HCT116 (cell line): ENCODE data around the gene BSN. TPM values are rescaled to one million over a fixed set of nuclear protein-coding genes. Genes with fewer than 3 reads are reported as not detected.

Source experiments
- ATAC-seq: fragments of 200-7000 bp; cut with Tn5 transposase; 2 replicates; pipeline ENCODE4 v1.9.1; 2020; ENCODE audit warnings: mild to moderate bottlenecking, moderate library complexity
- BruUV-seq: library from RNA; stranded (reverse); fragments of 400-500 nt; replicated peaks from 2 replicates; lab custom pipeline; 2021; lab: Mats Ljungman, UMichigan
- CTCF ChIA-PET: fragments of 300-600 bp; sonication (Branson Sonifier 250); formaldehyde crosslinking; loops from one replicate; lab custom pipeline; 2021; ENCODE audit warnings: antibody characterized with exemption; lab: Charles Lee
- POLR2A ChIA-PET: fragments of 300-600, 350-600 bp; sonication (Branson Sonifier 250); formaldehyde crosslinking; loops from one replicate; lab custom pipeline; 2021; ENCODE audit warnings: antibody characterized with exemption; lab: Charles Lee
- RAD21 ChIA-PET, 2 experiments: fragments of 300-600 bp; sonication (Branson Sonifier 250); formaldehyde crosslinking; loops; one replicate each; lab custom pipeline; 2023; ENCODE audit warnings: low total read pairs in 2 of 2; ENCODE audit not compliant: uncharacterized antibody in 2 of 2, unreplicated experiment in 2 of 2, low non-redundant PET in 1 of 2; lab: Charles Lee
- DNase-seq: peaks from one replicate; pipeline ENCODE4 v3.0.0-alpha.2; 2010; ENCODE audit warnings: low read depth, low spot score
- H2AFZ ChIP-seq: fragments of 200-600 bp; shearing (Covaris generic), sonication (generic); 2 replicates; pipeline ENCODE4 v1.6.1; 2017; ENCODE audit warnings: low read depth, mixed run types, mixed read lengths, antibody characterized with exemption, low read length; ENCODE audit not compliant: poor library complexity, severe bottlenecking
- H3K27ac ChIP-seq: 2 replicates; pipeline ENCODE4 v1.5.1; 2012; ENCODE audit warnings: low read depth, low read length
- H3K27me3 ChIP-seq: fragments of 200-600 bp; sonication (generic); 2 replicates; pipeline ENCODE4 v1.6.1; 2016; ENCODE audit warnings: mixed run types, low read length, mixed read lengths; ENCODE audit not compliant: insufficient read depth
- H3K36me3 ChIP-seq, 2 experiments: fragments of 200-500 bp in 1 of 2; fragments of 200-600 bp in 1 of 2; sonication (Bioruptor generic) in 1 of 2; sonication (generic) in 1 of 2; 2 replicates each; pipeline versions ENCODE4 v1.5.1 to v1.6.1; 2014 to 2016; ENCODE audit warnings: low read length in 2 of 2, inconsistent platforms in 1 of 2, mixed read lengths in 1 of 2, mixed run types in 1 of 2; ENCODE audit not compliant: insufficient read depth in 2 of 2, control insufficient read depth in 1 of 2
- H3K4me1 ChIP-seq, 2 experiments: fragments of 200-600 bp in 1 of 2; sonication (generic) in 1 of 2; 2 replicates each; pipeline versions ENCODE4 v1.5.1 to v1.6.1; 2012 to 2017; ENCODE audit warnings: low read length in 2 of 2, inconsistent platforms in 1 of 2, mild to moderate bottlenecking in 1 of 2, mixed read lengths in 1 of 2, mixed run types in 1 of 2, moderate library complexity in 1 of 2; ENCODE audit not compliant: insufficient read depth in 2 of 2, control insufficient read depth in 1 of 2
- H3K4me2 ChIP-seq: fragments of 200-600 bp; sonication (generic); 2 replicates; pipeline ENCODE4 v1.6.1; 2017; ENCODE audit warnings: mixed run types, low read length, mixed read lengths
- H3K4me3 ChIP-seq, 2 experiments: fragments of 200-600 bp in 1 of 2; sonication (generic) in 1 of 2; replicated peaks in 1 of 2; 2 replicates each; pipeline ENCODE4 v1.5.1; 2011 to 2016; ENCODE audit warnings: low read length in 2 of 2, control low read depth in 1 of 2, low read depth in 1 of 2, mild to moderate bottlenecking in 1 of 2, mixed read lengths in 1 of 2, mixed run types in 1 of 2
- H3K79me2 ChIP-seq: fragments of 200-600 bp; sonication (generic); 2 replicates; pipeline ENCODE4 v1.6.1; 2017; ENCODE audit warnings: mild to moderate bottlenecking, mixed run types, low read length, moderate library complexity, mixed read lengths; ENCODE audit not compliant: insufficient read depth
- H3K9ac ChIP-seq: fragments of 200-600 bp; sonication (generic); 2 replicates; pipeline ENCODE4 v1.6.1; 2016; ENCODE audit warnings: low read length, mixed read lengths
- H3K9me2 ChIP-seq: fragments of 200-600 bp; sonication (generic), shearing (Covaris generic); 2 replicates; pipeline ENCODE4 v1.6.1; 2017; ENCODE audit warnings: mixed run types, mild to moderate bottlenecking, moderate library complexity; ENCODE audit not compliant: insufficient read depth
- H3K9me3 ChIP-seq, 2 experiments: fragments of 200-500 bp in 1 of 2; fragments of 200-600 bp in 1 of 2; sonication (Bioruptor generic) in 1 of 2; sonication (generic) in 1 of 2; 2 replicates each; pipeline ENCODE4 v1.6.1; 2014 to 2017; ENCODE audit warnings: low read length in 2 of 2, mixed read lengths in 2 of 2, inconsistent platforms in 1 of 2, low read depth in 1 of 2, mild to moderate bottlenecking in 1 of 2, mixed run types in 1 of 2, moderate library complexity in 1 of 2; ENCODE audit not compliant: control insufficient read depth in 1 of 2, insufficient read depth in 1 of 2
- H4K20me1 ChIP-seq: fragments of 200-600 bp; sonication (generic), shearing (Covaris generic); 2 replicates; pipeline ENCODE4 v1.6.1; 2017; ENCODE audit warnings: mixed run types, mild to moderate bottlenecking, moderate library complexity; ENCODE audit not compliant: insufficient read depth
- CEBPB ChIP-seq: IDR thresholded peaks from 2 replicates; pipeline ENCODE4 v1.6.1; 2012; ENCODE audit warnings: low read depth
- EGR1 ChIP-seq: IDR thresholded peaks from 2 replicates; pipeline ENCODE4 v1.6.1; 2012; ENCODE audit warnings: low read depth
- ELF1 ChIP-seq: IDR thresholded peaks from 2 replicates; pipeline ENCODE4 v1.6.1; 2012; ENCODE audit warnings: low read depth, borderline replicate concordance
- EZH2 ChIP-seq: fragments of 200-600 bp; sonication (generic); IDR thresholded peaks from 2 replicates; pipeline ENCODE4 v1.6.1; 2017; ENCODE audit warnings: antibody characterized with exemption, mixed run types
- EZH2phosphoT487 ChIP-seq: fragments of 200-600 bp; IDR thresholded peaks from 2 replicates; pipeline ENCODE4 v1.6.1; 2018; ENCODE audit warnings: antibody characterized with exemption, borderline replicate concordance
- POLR2A ChIP-seq: IDR thresholded peaks from 2 replicates; pipeline ENCODE4 v1.7.0; 2011; ENCODE audit warnings: borderline replicate concordance; ENCODE audit not compliant: insufficient read depth, insufficient read length; ENCODE audit errors: extremely low read depth
- POLR2AphosphoS5 ChIP-seq: IDR thresholded peaks from 2 replicates; pipeline ENCODE4 v1.6.1; 2011; ENCODE audit warnings: mild to moderate bottlenecking, low read depth, low read length, moderate library complexity
- SIN3A ChIP-seq: IDR thresholded peaks from 2 replicates; pipeline ENCODE4 v1.6.1; 2012; ENCODE audit warnings: low read depth
- SP1 ChIP-seq: IDR thresholded peaks from 2 replicates; pipeline ENCODE4 v1.6.1; 2012; ENCODE audit warnings: low read depth
- TCF7L2 ChIP-seq: IDR thresholded peaks from 2 replicates; pipeline ENCODE4 v1.7.0; 2011; ENCODE audit warnings: borderline replicate concordance, inconsistent platforms; ENCODE audit not compliant: insufficient read depth, insufficient read length; ENCODE audit errors: extremely low read depth
- YY1 ChIP-seq: IDR thresholded peaks from 2 replicates; pipeline ENCODE4 v1.6.1; 2011; ENCODE audit warnings: low read length, low read depth, moderate library complexity, mild to moderate bottlenecking; ENCODE audit not compliant: insufficient replicate concordance; ENCODE audit errors: extremely low read depth
- intact Hi-C: fragments of 100-400 bp; cut with micrococcal nuclease; formaldehyde crosslinking; loops from 2 replicates; pipeline ENCODE4 v1.10.0; 2022
- total RNA-seq: library from RNA; stranded (reverse); gene quantifications from one replicate; pipeline ENCODE4 v1.2.1, GENCODE V29; 2021; ENCODE audit not compliant: unreplicated experiment
- TF ChIP-seq, protein P1 (sequence below): IDR thresholded peaks from 2 replicates; pipeline ENCODE4 v1.6.1; 2012
- TF ChIP-seq, protein P2 (sequence below), 3 experiments: fragments of 200-600 bp in 1 of 3; sonication (generic) in 1 of 3; IDR thresholded peaks in 2 of 3; conservative IDR thresholded peaks in 1 of 3; 2 replicates each; pipeline ENCODE4 v1.5.1; 2012 to 2017; ENCODE audit warnings: low read depth in 2 of 3, low read length in 2 of 3, antibody characterized with exemption in 1 of 3, borderline replicate concordance in 1 of 3, control low read depth in 1 of 3, mild to moderate bottlenecking in 1 of 3, mixed read lengths in 1 of 3, mixed run types in 1 of 3, moderate library complexity in 1 of 3; ENCODE audit not compliant: insufficient read depth in 1 of 3

Gene BSN
- total RNA-seq, 1 experiment from 2014 or later, result 1.5 TPM

DNA sequence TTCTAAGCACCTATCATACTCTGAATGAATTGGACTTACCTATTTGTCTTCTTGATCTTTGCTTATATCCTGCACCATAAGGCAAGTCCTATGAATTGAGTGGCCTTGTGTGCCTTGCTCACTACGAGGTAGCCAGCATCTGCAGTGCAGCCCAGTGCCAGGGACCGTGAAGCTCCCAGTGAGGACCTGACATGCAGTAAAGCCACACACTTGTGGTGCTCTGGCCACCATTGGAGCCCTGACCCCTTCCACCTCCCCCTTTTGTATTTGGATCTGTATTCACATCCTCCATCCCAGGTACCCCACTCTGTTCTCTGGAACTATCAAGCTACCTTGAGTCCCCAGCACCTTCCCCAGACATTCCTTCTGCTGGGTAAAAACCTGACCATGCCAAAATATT is 52.1 kb downstream of the BSN start:
- DNase-seq (no peak), ATAC-seq (no peak)
- peaks cover 0 to 53% of the 10 kb centered on the region in 2 experiments; a peak in 3 of 4 replicates for H3K4me1 ChIP-seq
- H4K20me1 ChIP-seq, result no peaks in the 10 kb centered on the region
- no peaks in the 10 kb centered on the region for H3K79me2 ChIP-seq
- no peak overlapping the region for H2AFZ ChIP-seq
- no peak overlapping the region for H3K9ac ChIP-seq
- no peaks in the 10 kb centered on the region for H3K9me2 ChIP-seq
- CTCF ChIA-PET, result no interaction called here
- H3K27ac ChIP-seq, result no peak overlapping the region
- H3K36me3 ChIP-seq, result no peaks in the 10 kb centered on the region
- H3K27me3 ChIP-seq, result no peaks in the 10 kb centered on the region
- RAD21 ChIA-PET, result no interaction called here
- no peak overlapping the region for H3K4me3 ChIP-seq
- TF ChIP-seq EZH2phosphoT487 (no peak), EZH2 (no peak), TCF7L2 (no peak), SP1 (no peak), ELF1 (no peak), POLR2AphosphoS5 (no peak), SIN3A (no peak), EGR1 (no peak), POLR2A (no peak), YY1 (no peak), CEBPB (no peak)
- TF ChIP-seq, protein P1, sequence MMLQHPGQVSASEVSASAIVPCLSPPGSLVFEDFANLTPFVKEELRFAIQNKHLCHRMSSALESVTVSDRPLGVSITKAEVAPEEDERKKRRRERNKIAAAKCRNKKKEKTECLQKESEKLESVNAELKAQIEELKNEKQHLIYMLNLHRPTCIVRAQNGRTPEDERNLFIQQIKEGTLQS, result no peak
- TF ChIP-seq, protein P2, sequence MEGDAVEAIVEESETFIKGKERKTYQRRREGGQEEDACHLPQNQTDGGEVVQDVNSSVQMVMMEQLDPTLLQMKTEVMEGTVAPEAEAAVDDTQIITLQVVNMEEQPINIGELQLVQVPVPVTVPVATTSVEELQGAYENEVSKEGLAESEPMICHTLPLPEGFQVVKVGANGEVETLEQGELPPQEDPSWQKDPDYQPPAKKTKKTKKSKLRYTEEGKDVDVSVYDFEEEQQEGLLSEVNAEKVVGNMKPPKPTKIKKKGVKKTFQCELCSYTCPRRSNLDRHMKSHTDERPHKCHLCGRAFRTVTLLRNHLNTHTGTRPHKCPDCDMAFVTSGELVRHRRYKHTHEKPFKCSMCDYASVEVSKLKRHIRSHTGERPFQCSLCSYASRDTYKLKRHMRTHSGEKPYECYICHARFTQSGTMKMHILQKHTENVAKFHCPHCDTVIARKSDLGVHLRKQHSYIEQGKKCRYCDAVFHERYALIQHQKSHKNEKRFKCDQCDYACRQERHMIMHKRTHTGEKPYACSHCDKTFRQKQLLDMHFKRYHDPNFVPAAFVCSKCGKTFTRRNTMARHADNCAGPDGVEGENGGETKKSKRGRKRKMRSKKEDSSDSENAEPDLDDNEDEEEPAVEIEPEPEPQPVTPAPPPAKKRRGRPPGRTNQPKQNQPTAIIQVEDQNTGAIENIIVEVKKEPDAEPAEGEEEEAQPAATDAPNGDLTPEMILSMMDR (IDR thresholded peaks at IDR 0.05 in 2 of 3, conservative IDR thresholded peaks at IDR 0.05 in 1 of 3; ENCODE audit: borderline replicate concordance in 1 of 3, insufficient read depth in 1 of 3, low read depth in 2 of 3, low read length in 2 of 3), result no peak
- TF ChIP-seq, all 23 proteins: peak for 0
- no peaks in the 10 kb centered on the region for H3K9me3 ChIP-seq
- BruUV-seq, result no TSS peak
- intact Hi-C loops, result no loop called here
- POLR2A ChIA-PET, result no interaction called here
- no peak overlapping the region for H3K4me2 ChIP-seq
